K562 (cell line): Measurements from ENCODE around the gene FBXW9. TPM values are rescaled to one million over a fixed set of nuclear protein-coding genes. Genes with fewer than 3 reads are reported as not detected.

Source experiments
- CBFA2T3 ChIP-seq: fragments of 450-650 bp; IDR thresholded peaks from 2 replicates; pipeline ENCODE4 v1.6.1; 2017
- DDX20 ChIP-seq: fragments of 450-650 bp; IDR thresholded peaks from 2 replicates; pipeline ENCODE4 v1.6.1; 2016; ENCODE audit warnings: missing genetic modification characterization, low read depth, mild to moderate bottlenecking, missing compliant biosample characterization, moderate library complexity
- E2F6 ChIP-seq, 2 experiments: IDR thresholded peaks; 2 replicates each; pipeline ENCODE4 v1.6.1; 2011; ENCODE audit warnings: borderline replicate concordance in 1 of 2, control low read depth in 1 of 2, low read depth in 1 of 2, low read length in 1 of 2, mild to moderate bottlenecking in 1 of 2, mixed read lengths in 1 of 2, moderate library complexity in 1 of 2; ENCODE audit not compliant: insufficient read depth in 1 of 2, insufficient read length in 1 of 2, poor library complexity in 1 of 2, severe bottlenecking in 1 of 2; ENCODE audit errors: extremely low read depth in 1 of 2
- GTF2A2 ChIP-seq: IDR thresholded peaks from 2 replicates; pipeline ENCODE4 v1.6.1; 2016; ENCODE audit warnings: mild to moderate bottlenecking, missing genetic modification characterization, missing compliant biosample characterization
- GTF2B ChIP-seq: IDR thresholded peaks from 2 replicates; pipeline ENCODE4 v1.6.1; 2011; ENCODE audit not compliant: insufficient read length; ENCODE audit errors: extremely low read depth
- HOXB6 ChIP-seq: fragments of 250-450 bp; sonication (Bioruptor Pico); IDR thresholded peaks from 2 replicates; pipeline ENCODE4 v1.5.1; 2022; ENCODE audit warnings: mild to moderate bottlenecking, borderline replicate concordance
- KAT2B ChIP-seq: IDR thresholded peaks from one replicate; pipeline ENCODE4 v1.6.1; 2012; ENCODE audit warnings: low read depth, mild to moderate bottlenecking, control low read depth, inconsistent platforms, low read length, moderate library complexity
- NR2C1 ChIP-seq, 2 experiments: fragments of 450-650 bp; IDR thresholded peaks; 2 replicates each; pipeline ENCODE4 v1.6.1; 2017; ENCODE audit warnings: mild to moderate bottlenecking in 2 of 2, antibody characterized with exemption in 1 of 2, inconsistent platforms in 1 of 2, missing compliant biosample characterization in 1 of 2, missing genetic modification characterization in 1 of 2
- RBBP5 ChIP-seq: fragments of 200-600 bp; sonication (generic); IDR thresholded peaks from 2 replicates; pipeline ENCODE4 v1.6.1; 2012; ENCODE audit warnings: borderline replicate concordance, mild to moderate bottlenecking, low read length, control low read depth, inconsistent platforms; ENCODE audit not compliant: insufficient read depth, poor library complexity, severe bottlenecking
- SNRNP70 ChIP-seq: fragments of 200-400 bp; formaldehyde crosslinking; optimal IDR thresholded peaks from 2 replicates; pipeline ENCODE3; 2017; ENCODE audit warnings: low read depth, low read length
- SRSF7 ChIP-seq: fragments of 200-400 bp; formaldehyde crosslinking; optimal IDR thresholded peaks from 2 replicates; pipeline ENCODE3; 2017; ENCODE audit warnings: mild to moderate bottlenecking, low read depth, low read length
- TCF15 ChIP-seq: fragments of 250-450 bp; sonication (Bioruptor Pico); IDR thresholded peaks from 2 replicates; pipeline ENCODE4 v1.8.0; 2022; ENCODE audit warnings: moderate library complexity, mild to moderate bottlenecking, inconsistent platforms
- ZBTB43 ChIP-seq: sonication (generic); formaldehyde crosslinking; IDR thresholded peaks from 2 replicates; pipeline ENCODE4 v1.8.0; 2023; ENCODE audit warnings: mild to moderate bottlenecking, missing genetic modification reagents
- ZNF121 ChIP-seq: sonication (generic); formaldehyde crosslinking; conservative IDR thresholded peaks from 2 replicates; pipeline ENCODE4 v1.8.0; 2022; ENCODE audit warnings: missing genetic modification reagents
- ZNF134 ChIP-seq: fragments of 250-450 bp; sonication (Bioruptor Pico); conservative IDR thresholded peaks from 2 replicates; pipeline ENCODE4 v1.4.0; 2020
- ZNF224 ChIP-seq: sonication (generic); formaldehyde crosslinking; IDR thresholded peaks from 2 replicates; pipeline ENCODE4 v1.8.0; 2022; ENCODE audit warnings: mild to moderate bottlenecking, missing genetic modification reagents
- ZNF436 ChIP-seq: fragments of 250-450, 450-650 bp; sonication (Bioruptor Pico); formaldehyde crosslinking; IDR thresholded peaks from 2 replicates; pipeline ENCODE4 v1.7.0; 2020; ENCODE audit warnings: mild to moderate bottlenecking
- ZNF740 ChIP-seq, 3 experiments: fragments of 200-800 bp in 1 of 3; sonication (Bioruptor generic) in 1 of 3; sonication (generic) in 1 of 3; formaldehyde crosslinking in 1 of 3; IDR thresholded peaks; 2 replicates each; pipeline versions ENCODE4 v1.6.1 to v1.8.0; 2016 to 2022; ENCODE audit warnings: mild to moderate bottlenecking in 2 of 3, missing compliant biosample characterization in 2 of 3, missing genetic modification characterization in 2 of 3, missing genetic modification reagents in 1 of 3
- polyA plus RNA-seq, 8 experiments: library from polyadenylated mRNA; depleted of rRNA in 4 of 8; stranded (reverse) in 5 of 8; unstranded in 3 of 8; fragments of >200 nt; fragmentation: Nextera tagmentation in 2 of 8; fragmentation: Illumina TruSeq in 1 of 8; extraction: Ambion mirVana in 2 of 8; extraction: Trizol in 1 of 8; gene quantifications; 2 replicates each; pipeline versions ENCODE4 v1.2.1 to v1.2.3, GENCODE V29; 2011 to 2014; ENCODE audit warnings: inconsistent platforms in 1 of 8, missing spikeins in 1 of 8
- total RNA-seq, 7 experiments: library from RNA; depleted of rRNA in 6 of 7; stranded (reverse); fragments of >200 nt in 6 of 7; fragmentation: Illumina TruSeq in 2 of 7; extraction: Trizol in 2 of 7; gene quantifications; 2 replicates each; pipeline versions ENCODE4 v1.2.1 to v1.2.3, GENCODE V29; 2011 to 2021; ENCODE audit warnings: low replicate concordance in 1 of 7
- TF ChIP-seq, protein P1 (sequence below): fragments of 450-650 bp; IDR thresholded peaks from 2 replicates; pipeline ENCODE4 v1.7.0; 2016; ENCODE audit warnings: borderline replicate concordance

FBXW9 gene
- total and polyA plus RNA-seq, 9 of the 15 experiments (the other 6 are each of a cell fraction or from before 2014, with no cell fraction given), result 0.23 to 21.7 (median 6.2) TPM

DNA sequence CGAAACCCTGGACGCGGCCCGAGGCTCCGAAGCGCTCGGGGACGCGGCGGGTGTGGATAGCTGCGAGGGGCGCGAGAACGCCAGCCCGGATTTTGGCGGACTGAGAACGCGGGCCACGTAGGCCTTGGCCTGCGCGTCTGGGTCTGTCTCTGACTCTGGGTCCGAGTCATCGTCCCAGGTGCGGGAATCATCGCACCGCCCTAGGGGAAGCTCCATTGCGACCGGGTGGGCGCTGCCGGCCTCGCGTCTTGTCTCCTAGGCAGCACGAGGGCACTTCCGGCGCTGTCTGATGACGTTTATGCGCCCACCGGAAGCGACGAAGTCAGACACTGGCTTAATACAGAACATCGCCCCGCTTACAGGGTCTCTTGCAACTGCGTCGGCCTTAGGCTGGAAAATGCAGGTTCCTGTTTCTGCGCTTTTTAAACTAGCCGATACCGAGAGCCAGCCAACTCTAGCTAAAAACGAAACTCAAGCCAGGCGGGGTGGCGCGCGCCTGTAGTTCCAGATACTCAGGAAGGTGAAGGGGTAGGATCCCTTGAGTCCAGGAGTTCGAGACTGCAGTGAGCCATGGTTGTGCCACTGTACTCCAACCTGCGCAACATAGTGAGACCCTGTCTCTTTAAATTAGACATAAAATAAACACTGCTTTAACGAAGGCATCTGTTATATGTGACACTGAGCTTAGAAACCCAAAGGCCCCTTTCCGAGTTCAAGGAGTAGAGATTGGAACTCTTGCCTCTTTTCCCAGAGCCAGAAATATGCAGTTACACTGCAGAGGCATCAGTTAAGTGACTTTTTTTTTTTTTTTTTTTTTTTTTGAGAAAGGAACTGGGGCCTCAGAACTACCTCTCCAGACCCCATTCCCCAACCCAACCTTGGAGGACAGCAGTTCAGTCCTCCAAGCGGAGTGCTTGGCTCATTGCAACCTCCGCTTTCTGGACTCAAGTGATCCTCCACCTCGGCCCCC lies at the start of gene FBXW9 (continued):
- TF ChIP-seq ZNF740 (CRISPR knock-in tag; IDR thresholded peaks at IDR 0.05), result no peak
- TF ChIP-seq ZNF740 (tag; IDR thresholded peaks at IDR 0.05), result no peak
- TF ChIP-seq TCF15, result no peak
- peak in 1 of 2 experiments; percentile 3 for TF ChIP-seq E2F6 (IDR thresholded peaks at IDR 0.05; ENCODE audit: borderline replicate concordance in 1 of 2, extremely low read depth in 1 of 2, insufficient read depth in 1 of 2, insufficient read length in 1 of 2, low read depth in 1 of 2, low read length in 1 of 2, poor library complexity in 1 of 2, severe bottlenecking in 1 of 2)
- no peak for TF ChIP-seq GTF2B
- TF ChIP-seq SNRNP70, result no peak
- no peak for TF ChIP-seq NR2C1 (IDR thresholded peaks at IDR 0.05)
- no peak for TF ChIP-seq NR2C1 (tag; IDR thresholded peaks at IDR 0.05)
- no peak for TF ChIP-seq ZBTB43 (CRISPR knock-in tag)
- TF ChIP-seq GTF2A2, result no peak
- TF ChIP-seq ZNF436 (CRISPR knock-in tag), result no peak
- no peak for TF ChIP-seq CBFA2T3
- no peak for TF ChIP-seq ZNF121 (CRISPR knock-in tag)
- TF ChIP-seq, protein P1, sequence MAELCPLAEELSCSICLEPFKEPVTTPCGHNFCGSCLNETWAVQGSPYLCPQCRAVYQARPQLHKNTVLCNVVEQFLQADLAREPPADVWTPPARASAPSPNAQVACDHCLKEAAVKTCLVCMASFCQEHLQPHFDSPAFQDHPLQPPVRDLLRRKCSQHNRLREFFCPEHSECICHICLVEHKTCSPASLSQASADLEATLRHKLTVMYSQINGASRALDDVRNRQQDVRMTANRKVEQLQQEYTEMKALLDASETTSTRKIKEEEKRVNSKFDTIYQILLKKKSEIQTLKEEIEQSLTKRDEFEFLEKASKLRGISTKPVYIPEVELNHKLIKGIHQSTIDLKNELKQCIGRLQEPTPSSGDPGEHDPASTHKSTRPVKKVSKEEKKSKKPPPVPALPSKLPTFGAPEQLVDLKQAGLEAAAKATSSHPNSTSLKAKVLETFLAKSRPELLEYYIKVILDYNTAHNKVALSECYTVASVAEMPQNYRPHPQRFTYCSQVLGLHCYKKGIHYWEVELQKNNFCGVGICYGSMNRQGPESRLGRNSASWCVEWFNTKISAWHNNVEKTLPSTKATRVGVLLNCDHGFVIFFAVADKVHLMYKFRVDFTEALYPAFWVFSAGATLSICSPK, result no peak
- no peak for TF ChIP-seq KAT2B
- TF ChIP-seq DDX20 (tag), result no peak
- peak; percentile 89 for TF ChIP-seq RBBP5
- no peak for TF ChIP-seq ZNF134 (CRISPR knock-in tag)
- no peak for TF ChIP-seq ZNF224 (CRISPR knock-in tag)
- TF ChIP-seq HOXB6 (CRISPR knock-in tag), result no peak
- TF ChIP-seq SRSF7, result no peak
